Urothelium cell line (cell line): ENCODE results near the gene SCNN1A.
A peak's percentile ranks its signal among the peaks of the same experiment; 100 is the strongest.

Experiments
- DNase-seq: peaks from one replicate; pipeline ENCODE4 v3.0.0; 2011; ENCODE audit warnings: low spot score, mixed read lengths
- FAIRE-seq: peaks from 2 replicates; lab custom pipeline; 2011; peaks lifted over from hg19 to GRCh38; lab: Jason Lieb, UNC

The SCNN1A gene

DNA sequence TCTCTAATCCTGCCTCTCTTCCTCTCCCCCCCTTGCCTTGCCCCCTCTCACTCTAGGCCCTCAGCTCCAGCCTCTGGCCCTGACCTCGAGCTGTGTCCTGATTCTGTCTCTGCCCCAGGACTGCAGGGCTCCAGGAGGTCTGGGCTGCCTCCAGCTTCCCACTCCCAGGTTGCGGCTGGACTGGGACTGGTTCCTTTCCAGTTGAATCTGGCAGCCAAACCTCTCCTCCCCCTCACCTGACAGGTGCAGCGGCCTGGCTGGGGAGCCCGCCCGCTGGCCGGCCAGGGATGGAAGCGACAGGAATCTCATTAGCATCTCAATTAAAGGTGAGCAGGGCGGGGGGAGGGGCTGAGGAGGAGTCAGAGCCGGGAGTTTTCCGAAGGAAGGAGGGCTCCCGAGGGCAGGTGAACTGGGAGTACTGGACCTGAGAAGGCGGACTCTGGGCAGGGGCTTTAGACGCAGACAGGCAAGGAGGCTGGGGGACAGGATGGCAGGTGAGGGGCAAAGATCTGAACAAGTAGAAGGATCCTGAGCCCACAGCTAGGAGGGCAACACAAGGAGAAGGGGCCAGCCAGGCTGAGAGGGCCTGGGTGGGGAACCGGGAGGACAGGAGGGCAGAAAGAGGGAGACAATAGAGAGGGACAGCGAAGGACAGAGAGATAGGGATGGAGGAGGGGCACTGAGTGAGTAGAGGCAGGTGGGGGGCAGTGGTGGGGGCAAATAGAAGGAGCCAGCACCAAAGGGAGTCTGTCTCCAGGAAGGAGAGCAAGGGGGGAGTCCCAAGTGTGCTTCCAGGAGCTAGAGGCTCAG lies at the start of gene SCNN1A:
TSS of gene SCNN1A (minus strand) at position 295 of the 810 bp plus-strand sequence. CDS start 780 bp downstream, outside the sequence.
- DNase-seq (peak; percentile 35), FAIRE-seq (no peak)

DNA sequence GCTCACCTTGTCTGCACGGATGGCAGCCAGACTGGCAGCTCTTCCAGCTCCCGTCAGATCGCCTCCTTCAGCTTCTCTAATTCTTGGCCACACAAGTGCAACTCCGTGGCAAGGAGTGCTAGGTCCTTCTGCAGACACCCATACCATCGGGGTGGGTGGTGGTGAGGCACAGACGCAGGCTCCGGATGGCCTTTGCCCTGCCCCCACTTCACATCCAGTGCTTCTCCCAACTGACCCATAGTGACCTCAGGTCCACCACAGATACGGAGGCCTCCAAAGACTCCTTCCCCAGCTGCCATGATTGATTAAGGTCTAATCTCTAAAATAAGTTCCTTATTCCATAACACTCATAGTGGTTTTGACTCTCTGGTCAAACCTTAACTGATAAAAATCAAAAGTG lies 49.5 kb upstream of the SCNN1A start:
- no peak for FAIRE-seq
- no peak for DNase-seq

DNA sequence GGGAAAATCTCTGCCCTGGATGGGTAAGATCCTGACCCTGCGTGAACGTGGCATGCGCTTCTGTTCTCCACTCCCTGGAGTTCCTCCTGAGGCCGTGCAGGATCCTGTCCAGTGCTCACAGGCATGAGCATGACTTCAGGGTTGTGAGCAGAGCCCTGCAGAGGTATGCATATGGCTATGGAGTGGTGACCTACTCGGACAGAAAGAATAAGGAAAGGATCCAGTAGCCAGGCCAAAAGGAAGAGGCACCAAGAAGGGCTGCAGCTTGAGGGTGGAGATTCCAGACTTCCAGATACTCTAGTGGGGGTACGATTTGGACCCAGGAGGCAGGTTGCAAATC lies 48.6 kb upstream of the SCNN1A start:
- DNase-seq (no peak), FAIRE-seq (no peak)

DNA sequence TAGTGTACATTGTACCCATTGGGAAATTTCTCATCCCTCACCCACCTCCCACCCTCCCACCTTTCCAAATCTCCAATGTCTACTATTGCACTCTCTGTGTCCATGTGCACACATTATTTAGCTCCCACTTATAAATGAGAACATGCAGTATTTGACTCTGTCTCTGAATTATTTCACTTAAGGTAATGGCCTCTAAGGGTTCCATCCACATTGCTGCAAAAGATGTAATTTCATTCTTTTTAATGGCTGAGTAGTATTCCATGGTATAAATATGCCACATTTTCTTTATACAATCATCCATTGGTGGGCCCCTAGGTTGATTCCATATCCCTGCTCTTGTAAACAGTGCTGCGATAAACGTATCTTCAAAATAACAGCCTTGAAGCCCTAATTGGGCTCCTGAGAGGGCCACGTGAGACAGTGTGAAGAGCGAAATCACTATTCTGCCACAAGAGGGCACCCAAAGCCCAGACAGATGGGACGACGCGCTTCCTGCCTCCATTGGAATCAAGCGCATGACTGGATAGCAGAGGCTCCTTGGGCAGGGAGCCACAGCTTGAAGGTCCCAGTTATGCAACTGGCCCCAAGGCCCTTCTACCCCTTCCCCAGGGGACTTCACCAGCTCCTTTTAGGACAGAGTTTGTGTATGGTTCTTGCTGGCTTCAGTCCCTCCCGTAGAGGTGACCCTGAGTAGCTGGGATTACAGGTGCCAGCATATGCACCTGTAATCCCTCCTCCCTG lies 48.1 kb upstream of the SCNN1A start:
- DNase-seq: peak; percentile 94
- FAIRE-seq: peak; percentile 91

DNA sequence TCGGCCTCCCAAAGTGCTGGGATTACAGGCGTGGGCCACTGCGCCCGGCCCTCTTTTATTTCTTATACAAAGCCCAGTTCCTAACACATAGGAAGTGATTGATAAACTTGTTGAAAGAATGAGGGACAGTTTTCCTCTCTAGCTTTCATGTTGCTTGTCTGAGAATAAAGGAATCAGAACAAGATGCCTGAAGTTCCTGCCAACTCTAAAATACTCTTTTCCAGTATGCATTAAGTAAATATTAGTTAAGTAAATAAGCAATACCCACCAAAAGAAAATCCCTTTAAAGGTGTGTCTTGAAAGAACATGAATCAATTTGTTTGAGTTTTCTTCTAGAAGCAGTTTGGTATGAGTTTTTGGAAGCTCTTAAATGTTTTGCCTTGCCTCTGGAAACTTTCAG lies 45.0 kb upstream of the SCNN1A start:
- DNase-seq (no peak), FAIRE-seq (no peak)

DNA sequence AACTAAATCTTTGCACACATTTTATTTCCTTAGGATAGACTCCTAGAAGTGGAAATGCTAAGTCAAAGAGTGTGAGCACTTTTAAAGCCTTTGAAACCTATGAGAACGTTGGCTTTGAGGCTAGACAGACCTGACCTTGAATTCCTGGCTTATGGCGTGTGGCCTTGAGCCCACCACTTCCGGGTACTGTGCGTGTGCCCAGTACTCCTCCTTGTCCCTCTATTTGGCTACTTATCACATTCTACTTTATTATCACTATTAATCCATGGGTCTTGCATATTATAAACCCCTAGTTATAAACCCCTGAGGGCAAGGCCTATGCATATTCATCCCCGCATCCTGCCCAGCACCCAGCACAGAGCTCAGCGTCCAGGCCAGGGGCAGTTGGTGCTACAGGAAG lies 43.4 kb upstream of the SCNN1A start:
- DNase-seq (no peak), FAIRE-seq (no peak)

DNA sequence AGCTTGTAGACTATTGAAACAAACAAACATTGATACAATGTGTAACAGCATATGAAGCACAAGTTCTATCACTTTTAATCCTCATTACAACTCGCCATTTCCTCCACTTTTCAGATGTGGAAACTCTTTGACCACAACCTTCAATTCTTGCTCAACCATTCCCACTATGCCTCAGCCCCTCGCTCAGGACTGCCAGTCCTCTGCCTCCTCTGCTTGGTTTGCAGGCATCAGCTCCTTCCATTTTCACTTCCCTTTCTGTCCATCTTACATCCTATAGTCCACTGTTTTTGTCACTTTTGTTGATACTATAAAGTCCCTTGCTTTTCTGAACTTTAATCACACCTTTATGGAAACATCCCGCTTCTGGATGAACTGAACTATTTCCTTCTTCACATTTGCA lies 41.2 kb upstream of the SCNN1A start:
- FAIRE-seq (no peak), DNase-seq (no peak)

DNA sequence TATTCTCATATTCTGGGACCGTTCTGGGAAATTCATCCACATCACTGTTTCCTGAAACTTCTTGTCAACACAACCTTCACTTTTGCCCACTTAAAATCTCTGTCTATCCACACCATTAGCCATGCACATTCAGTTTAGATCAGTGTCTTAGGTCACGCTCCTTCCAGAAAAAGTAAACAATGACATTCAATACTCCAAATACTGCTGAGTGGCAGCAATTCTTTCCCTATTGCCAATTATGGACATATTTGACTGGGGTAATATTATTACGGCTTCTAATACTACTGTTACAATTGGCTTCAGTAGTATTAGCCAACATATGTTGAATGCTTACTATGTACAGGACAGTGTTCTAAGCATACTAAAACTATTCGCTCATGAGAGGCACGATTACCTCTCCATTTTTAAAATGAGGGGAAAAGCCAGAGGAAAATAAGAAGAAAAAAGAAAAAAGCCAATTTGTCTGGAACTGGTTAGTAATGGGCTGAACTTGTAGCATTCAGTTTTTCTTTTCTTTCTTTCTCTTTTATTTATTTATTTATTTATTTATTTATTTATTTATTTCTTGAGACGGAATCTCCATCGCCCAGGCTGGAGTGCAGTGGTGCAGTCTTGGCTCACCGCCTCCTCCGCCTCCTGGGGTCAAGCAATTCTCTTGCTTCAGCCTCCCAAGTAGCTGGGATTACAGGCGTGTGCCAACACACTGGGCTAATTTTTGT lies 32.0 kb upstream of the SCNN1A start:
- peak; percentile 58 for FAIRE-seq
- DNase-seq: no peak

DNA sequence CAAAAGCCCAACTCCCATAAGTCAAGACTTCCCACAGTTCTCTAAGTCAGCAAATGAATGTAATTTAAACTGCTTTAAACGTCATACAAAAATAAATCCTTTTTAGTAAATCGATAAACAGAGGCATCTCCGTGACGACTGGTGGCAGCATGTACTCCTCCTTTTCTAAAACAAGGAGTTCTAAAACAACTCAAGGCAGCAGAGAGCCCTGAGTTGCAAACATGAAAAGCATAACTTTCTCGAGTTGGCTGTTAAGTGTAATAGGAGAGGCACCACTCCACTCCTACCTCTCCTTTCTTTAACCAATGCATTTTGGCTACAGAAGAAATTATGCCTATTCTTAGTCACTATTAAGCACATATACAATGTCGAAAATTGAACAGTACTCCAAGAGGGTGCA lies 30.6 kb upstream of the SCNN1A start:
- FAIRE-seq (no peak), DNase-seq (no peak)

DNA sequence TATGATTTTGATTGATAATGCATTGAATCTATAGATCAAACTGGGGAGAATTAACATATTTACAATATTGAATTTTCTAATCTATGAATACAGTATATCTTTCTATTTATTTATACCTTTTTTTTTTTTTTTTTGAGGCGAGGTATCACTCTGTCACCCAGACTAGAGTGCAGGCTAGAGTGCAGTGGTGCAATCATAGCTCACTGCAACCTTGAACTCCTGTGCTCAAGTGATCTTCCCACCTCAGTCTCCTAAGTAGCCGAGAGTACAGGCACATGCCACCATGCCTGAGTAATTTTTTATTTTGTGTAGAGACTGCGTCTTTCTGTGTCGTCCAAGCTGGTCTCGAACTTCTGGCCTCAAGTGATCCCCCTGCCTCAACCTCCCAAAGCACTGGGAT lies 29.0 kb upstream of the SCNN1A start:
- FAIRE-seq (no peak), DNase-seq (no peak)

DNA sequence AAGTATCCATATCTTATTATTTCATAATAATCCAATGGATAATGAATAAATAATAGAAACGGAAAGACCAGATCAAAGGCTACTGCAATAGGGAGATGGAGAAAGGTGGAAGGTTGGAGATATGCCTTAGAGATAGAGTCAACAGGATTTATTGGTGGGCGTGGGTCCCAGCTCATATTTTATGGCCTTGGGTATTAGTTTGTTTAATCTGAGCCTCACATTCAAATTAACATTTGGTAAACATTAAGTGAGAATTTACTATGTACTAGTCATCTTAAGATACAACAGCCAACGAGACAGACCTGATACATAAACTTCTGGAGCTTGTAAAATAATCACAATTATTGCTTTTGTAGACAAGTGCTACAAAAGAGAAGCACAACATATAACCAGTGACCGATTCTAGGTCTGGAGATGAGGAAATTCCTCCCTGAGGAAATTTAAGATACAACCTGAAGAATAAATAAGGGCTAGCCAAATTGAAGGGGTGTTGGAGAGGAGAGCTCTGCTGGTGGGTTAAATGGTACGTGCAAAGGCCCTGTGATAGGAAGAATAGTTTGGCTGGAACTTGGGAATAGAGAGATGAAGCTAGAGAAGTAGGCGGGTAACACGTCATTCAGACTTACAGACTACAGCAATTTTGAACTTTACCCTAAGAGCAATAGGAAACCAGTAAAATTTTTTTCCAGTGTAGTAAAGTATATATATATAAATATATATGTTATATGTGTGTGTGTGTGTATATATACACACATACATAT lies 24.7 kb upstream of the SCNN1A start:
- FAIRE-seq (no peak), DNase-seq (no peak)

DNA sequence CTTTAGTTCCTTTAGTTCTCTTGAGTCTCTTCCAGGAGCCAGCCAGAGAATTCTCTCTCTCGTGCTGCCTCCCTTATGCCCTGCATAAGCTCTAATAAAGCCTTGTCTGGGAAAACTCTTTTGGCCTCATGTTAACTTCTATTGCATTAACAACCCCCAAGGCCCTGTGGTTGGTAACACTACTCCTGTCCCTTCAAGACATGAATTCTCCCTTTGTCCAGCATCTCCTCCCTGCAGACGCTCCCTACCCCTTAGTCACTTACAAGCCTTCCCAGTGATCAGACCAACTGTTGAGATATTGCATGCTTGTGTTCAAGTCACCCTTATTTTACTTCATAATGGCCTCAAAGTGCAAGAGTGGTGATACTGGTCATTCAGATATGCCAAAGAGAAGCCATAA lies 20.7 kb upstream of the SCNN1A start:
- FAIRE-seq (peak; percentile 23), DNase-seq (no peak)

DNA sequence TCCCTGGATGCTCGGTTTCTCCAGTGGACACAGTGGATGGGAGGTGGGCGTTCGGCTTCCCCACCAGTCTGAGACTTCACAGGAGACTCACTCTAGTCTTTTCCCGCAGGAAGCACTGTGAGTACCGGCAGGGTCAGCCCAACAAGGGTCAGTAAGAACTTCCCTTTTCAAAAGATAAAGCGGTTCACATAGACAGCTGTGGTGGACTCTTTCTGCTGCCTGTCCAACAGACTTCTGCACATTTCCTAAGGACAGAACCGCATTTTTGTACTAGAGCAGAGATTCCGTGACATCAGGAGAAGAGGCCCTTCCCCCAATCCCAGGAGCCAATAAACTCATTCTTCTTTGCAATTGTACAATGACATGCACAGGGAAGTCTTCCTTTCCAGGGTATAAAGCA lies 19.0 kb upstream of the SCNN1A start:
- FAIRE-seq: no peak
- DNase-seq: no peak

DNA sequence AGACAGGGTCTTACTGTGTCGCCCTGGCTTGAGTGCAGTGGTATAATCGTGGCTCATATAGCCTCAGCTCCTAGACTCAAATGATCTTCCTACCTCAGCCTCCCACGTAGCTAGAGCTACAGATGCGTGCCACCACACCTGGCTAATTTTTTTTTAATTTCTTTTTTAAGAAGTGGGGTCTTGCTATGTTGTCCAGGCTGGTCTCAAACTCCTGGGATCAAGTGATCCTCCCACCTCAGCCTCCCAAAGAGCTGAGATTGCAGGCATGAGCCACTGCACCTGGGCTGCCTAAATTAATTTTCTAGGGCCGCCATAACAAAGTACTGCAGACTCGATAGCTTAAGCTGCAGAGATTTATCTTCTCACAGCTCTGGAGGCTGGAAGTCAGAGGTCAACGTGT lies 17.7 kb upstream of the SCNN1A start:
- DNase-seq (no peak), FAIRE-seq (no peak)

DNA sequence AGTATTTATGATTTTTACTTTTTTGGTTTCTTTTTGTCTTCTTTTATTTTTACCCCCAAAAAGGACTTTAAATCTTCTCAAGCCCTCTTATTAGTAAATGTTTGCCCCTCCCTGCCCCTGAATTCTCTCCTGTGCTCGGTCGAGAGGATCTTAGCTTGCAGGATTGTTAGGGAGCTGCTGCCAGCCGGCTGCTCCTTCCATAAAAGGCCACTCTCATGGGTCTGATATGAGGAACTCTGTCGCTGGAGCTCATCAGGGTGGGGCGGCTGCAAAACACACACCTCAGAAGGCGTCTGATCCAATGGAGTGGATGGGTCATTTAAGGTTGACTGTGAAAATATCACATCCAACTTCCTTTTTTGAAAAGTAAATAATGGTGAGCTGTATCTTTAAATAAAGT lies 17.1 kb upstream of the SCNN1A start:
- DNase-seq (no peak), FAIRE-seq (no peak)

DNA sequence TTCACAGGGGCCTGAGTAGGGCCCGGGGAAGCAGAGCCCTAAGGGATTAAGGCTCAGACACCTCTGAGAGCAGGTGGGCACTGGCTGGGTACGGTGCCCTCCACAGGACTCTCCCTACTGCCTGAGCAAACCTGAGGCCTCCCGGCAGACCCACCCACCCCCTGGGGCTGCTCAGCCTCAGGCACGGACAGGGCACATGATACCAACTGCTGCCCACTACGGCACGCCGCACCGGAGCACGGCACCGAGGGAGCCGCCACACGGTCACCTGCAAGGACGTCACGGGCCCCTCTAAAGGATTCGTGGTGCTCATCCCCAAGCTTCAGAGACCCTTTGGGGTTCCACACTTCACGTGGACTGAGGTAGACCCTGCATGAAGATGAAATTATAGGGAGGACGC lies 15.7 kb upstream of the SCNN1A start:
- FAIRE-seq (no peak), DNase-seq (no peak)

DNA sequence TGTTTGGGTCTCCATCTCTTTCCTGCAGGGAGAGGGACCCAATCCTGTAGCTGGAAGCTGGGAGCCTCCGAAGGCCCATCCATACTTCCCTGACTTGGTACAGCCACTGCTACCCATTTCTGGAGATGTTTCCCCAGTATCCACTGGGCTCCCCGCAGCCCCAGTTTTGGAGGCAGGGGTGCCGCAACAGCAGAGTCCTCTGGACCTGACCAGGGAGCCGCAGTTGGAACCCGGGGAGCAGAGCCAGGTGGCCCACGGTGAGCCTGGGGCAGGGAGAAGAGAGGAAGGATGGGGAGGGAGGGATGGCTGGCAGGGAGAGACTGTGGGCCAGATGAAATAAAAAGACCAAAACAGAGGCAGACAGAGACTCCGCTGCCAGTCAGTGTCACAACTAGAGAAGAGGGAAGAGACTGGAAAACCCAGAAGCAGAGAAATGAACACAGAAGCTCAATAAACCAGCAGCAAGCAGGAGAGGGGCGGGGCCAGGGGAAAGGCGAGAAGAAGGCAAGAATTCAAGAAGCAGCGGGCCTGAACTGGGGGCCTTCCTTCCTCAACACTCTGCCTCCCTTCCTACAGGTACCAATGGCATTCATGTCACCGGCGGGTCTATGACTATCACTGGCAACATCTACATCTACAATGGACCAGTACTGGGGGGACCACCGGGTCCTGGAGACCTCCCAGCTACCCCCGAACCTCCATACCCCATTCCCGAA lies 14.9 kb upstream of the SCNN1A start:
- FAIRE-seq: no peak
- DNase-seq: no peak

DNA sequence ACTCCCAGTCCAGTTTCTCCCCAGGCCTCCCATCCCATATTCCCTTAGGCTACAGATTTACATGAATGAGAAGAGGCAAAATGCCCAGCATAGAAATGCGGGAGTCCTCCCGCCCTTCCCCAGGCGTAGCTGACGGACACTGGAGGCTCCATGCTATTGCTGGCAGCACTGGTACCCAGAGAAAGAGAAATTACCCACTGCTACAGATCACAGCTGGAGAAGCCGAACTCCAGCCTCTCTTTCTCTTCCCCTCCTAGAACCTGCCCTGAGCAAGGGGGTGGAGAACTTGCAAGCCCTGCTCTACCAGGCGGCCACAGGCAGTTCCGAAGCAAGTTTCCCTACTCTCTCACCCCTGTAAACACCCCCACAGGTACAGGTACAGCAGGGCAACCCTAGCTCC lies 12.2 kb upstream of the SCNN1A start:
- FAIRE-seq: no peak

DNA sequence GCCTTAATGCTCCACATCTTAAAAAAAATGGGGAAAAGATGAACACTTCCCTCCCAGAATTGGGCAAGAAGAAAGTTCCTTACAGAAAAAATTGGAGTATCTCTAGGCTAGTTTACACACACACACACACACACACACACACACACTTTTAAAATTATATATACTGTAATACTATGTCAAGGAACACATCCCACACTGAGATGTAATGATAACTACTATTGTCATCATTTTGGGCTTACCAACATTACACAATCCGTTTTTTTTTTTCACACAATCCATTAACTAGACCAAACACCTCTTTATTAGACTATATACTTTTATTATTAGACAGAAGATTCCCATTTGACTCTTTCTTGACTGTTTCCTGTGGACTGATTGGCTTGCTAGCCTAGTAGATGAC lies 11.1 kb upstream of the SCNN1A start:
- no peak for FAIRE-seq

More for the DNA sequence above, 12.2 kb upstream of the SCNN1A start:
- DNase-seq: no peak

DNA sequence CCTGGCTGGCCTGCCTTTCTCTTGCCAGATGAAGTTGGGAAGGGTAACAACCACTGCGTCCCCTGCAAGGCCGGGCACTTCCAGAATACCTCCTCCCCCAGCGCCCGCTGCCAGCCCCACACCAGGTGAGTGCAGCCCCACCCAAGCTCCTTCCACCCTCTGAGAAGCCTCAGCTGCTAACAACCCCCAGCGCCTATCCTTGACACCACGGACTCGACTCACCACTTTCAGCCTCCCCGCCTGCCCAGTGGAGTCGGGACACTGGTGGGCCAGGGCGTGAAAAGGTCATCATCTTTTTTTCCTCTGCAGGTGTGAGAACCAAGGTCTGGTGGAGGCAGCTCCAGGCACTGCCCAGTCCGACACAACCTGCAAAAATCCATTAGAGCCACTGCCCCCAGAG lies 10.7 kb upstream of the SCNN1A start:
- FAIRE-seq (peak; percentile 65), DNase-seq (no peak)

More for the DNA sequence above, 11.1 kb upstream of the SCNN1A start:
- no peak for DNase-seq
